GM18505 (cell line): Measurements from ENCODE around the gene CHCHD6.
A peak's percentile ranks its signal among the peaks of the same experiment; 100 is the strongest.

Experiments
- ATAC-seq: cut with Tn5 transposase; IDR thresholded peaks from one replicate; pipeline ENCODE4 v1.9.1; 2021; ENCODE audit not compliant: unreplicated experiment
- POLR2A ChIP-seq: IDR thresholded peaks from 4 replicates; pipeline ENCODE4 v1.6.1; 2011; ENCODE audit warnings: borderline replicate concordance; ENCODE audit not compliant: insufficient read depth, insufficient read length; ENCODE audit errors: extremely low read depth

CHCHD6 gene

GRCh38 chr3:126703512-126704493 is at the start of gene CHCHD6:
CHCHD6 (plus strand) TSS chr3:126704240; CDS start chr3:126704313, 73 bp downstream.
- TF ChIP-seq POLR2A, result no peak
- peak; percentile 92 for ATAC-seq

GRCh38 chr3:126654571-126655383 is 49.3 kb upstream of the CHCHD6 start, which contains the start of gene TXNRD3:
TXNRD3 (minus strand) TSS chr3:126655124.
- no peak for ATAC-seq
- no peak for TF ChIP-seq POLR2A

- ATAC-seq, result no peak
- TF ChIP-seq POLR2A, result no peak
Observed at GRCh38 chr3:126655887-126656286, 48.2 kb upstream of the CHCHD6 start.

GRCh38 chr3:126656371-126657134 is 47.5 kb upstream of the CHCHD6 start:
- TF ChIP-seq POLR2A, result no peak
- no peak for ATAC-seq

GRCh38 chr3:126657901-126658300 is 46.1 kb upstream of the CHCHD6 start:
- no peak for TF ChIP-seq POLR2A
- ATAC-seq, result no peak

- TF ChIP-seq POLR2A, result no peak
- no peak for ATAC-seq
Observed at GRCh38 chr3:126658584-126658983, 45.5 kb upstream of the CHCHD6 start.

GRCh38 chr3:126659915-126660886 is 43.8 kb upstream of the CHCHD6 start:
- no peak for ATAC-seq

GRCh38 chr3:126661532-126662364 is 42.3 kb upstream of the CHCHD6 start:
- no peak for TF ChIP-seq POLR2A
- no peak for ATAC-seq

More at GRCh38 chr3:126659915-126660886, 43.8 kb upstream of the CHCHD6 start:
- TF ChIP-seq POLR2A, result no peak

- TF ChIP-seq POLR2A, result no peak
- no peak for ATAC-seq
Observed at GRCh38 chr3:126663257-126663656, 40.8 kb upstream of the CHCHD6 start.

- no peak for TF ChIP-seq POLR2A
- no peak for ATAC-seq
Observed at GRCh38 chr3:126663750-126664149, 40.3 kb upstream of the CHCHD6 start.
